ENCODE results near the gene ATP10D.

ATP10D gene

GRCh38 chr4:47463235-47463956, 21.7 kb upstream of the ATP10D start, which contains the start of gene COMMD8:
COMMD8 (minus strand) TSS chr4:47463702; CDS start chr4:47463651, 51 bp downstream.
- DNase-seq (ENCODE audit: extremely low spot score), result peak; percentile 90
- ChIA-PET CTCF (interaction anchor here (0.6 to 1.2 kb wide), 2 partner anchors 33 to 104 kb away, joined by 3 to 5 read pairs; no protein-coding TSS in a partner anchor), POLR2A (interaction anchor here (1.0 to 1.5 kb wide), 6 partner anchors 9 to 39 kb away, joined by 3 to 16 read pairs (median 6); partner anchors contain the start of gene ATP10D)
- TF ChIP-seq FOXK2 (IDR thresholded peaks at IDR 0.05) (no peak), L3MBTL2 (conservative IDR thresholded peaks at IDR 0.05) (peak; percentile 62)

GRCh38 chr4:47465004-47465403, 20.1 kb upstream of the ATP10D start:
- TF ChIP-seq CTBP1 (IDR thresholded peaks at IDR 0.05; ENCODE audit: borderline replicate concordance) (no peak), HDGF (IDR thresholded peaks at IDR 0.05; ENCODE audit: borderline replicate concordance) (no peak), FOXA1 (IDR thresholded peaks at IDR 0.05) (no peak), PKNOX1 (IDR thresholded peaks at IDR 0.05) (no peak), NFRKB (IDR thresholded peaks at IDR 0.05) (no peak), FOXK2 (IDR thresholded peaks at IDR 0.05) (no peak), ZNF384 (IDR thresholded peaks at IDR 0.05) (no peak)
- DNase-seq (ENCODE audit: extremely low spot score), result no peak
- CTCF ChIA-PET, result interaction anchor here (0.7 kb wide), 1 partner anchor 55 kb away, joined by 3 read pairs; no protein-coding TSS in a partner anchor
- POLR2A ChIA-PET, result no interaction called here

GRCh38 chr4:47466056-47466785, 18.9 kb upstream of the ATP10D start:
- POLR2A ChIA-PET, result no interaction called here
- DNase-seq (ENCODE audit: extremely low spot score), result no peak
- TF ChIP-seq L3MBTL2 (conservative IDR thresholded peaks at IDR 0.05) (no peak), FOXA1 (IDR thresholded peaks at IDR 0.05) (no peak), BHLHE40 (IDR thresholded peaks at IDR 0.05; ENCODE audit: borderline replicate concordance) (no peak), LEF1 (IDR thresholded peaks at IDR 0.05; ENCODE audit: borderline replicate concordance) (no peak), SUZ12 (IDR thresholded peaks at IDR 0.05) (no peak), TARDBP (IDR thresholded peaks at IDR 0.05) (no peak), PKNOX1 (IDR thresholded peaks at IDR 0.05) (no peak), NFRKB (IDR thresholded peaks at IDR 0.05) (no peak), SP1 (IDR thresholded peaks at IDR 0.05) (no peak), FOXK2 (IDR thresholded peaks at IDR 0.05) (no peak), ZNF384 (IDR thresholded peaks at IDR 0.05) (no peak), FOXM1 (IDR thresholded peaks at IDR 0.05; ENCODE audit: borderline replicate concordance) (no peak), HDGF (IDR thresholded peaks at IDR 0.05; ENCODE audit: borderline replicate concordance) (no peak), ELF4 (IDR thresholded peaks at IDR 0.05) (no peak), ARNT (IDR thresholded peaks at IDR 0.05) (no peak), CTBP1 (IDR thresholded peaks at IDR 0.05; ENCODE audit: borderline replicate concordance) (no peak)
- CTCF ChIA-PET, result no interaction called here

GRCh38 chr4:47468706-47469365, 16.2 kb upstream of the ATP10D start:
- POLR2A ChIA-PET, result no interaction called here

GRCh38 chr4:47469951-47470350, 15.1 kb upstream of the ATP10D start:
- ChIA-PET CTCF (no interaction called here), POLR2A (no interaction called here)
- no peak for TF ChIP-seq ZNF384 (IDR thresholded peaks at IDR 0.05)
- TF ChIP-seq ELF4 (IDR thresholded peaks at IDR 0.05), result no peak
- TF ChIP-seq HDGF (IDR thresholded peaks at IDR 0.05; ENCODE audit: borderline replicate concordance), result no peak
- no peak for TF ChIP-seq TARDBP (IDR thresholded peaks at IDR 0.05)
- no peak for TF ChIP-seq LEF1 (IDR thresholded peaks at IDR 0.05; ENCODE audit: borderline replicate concordance)
- no peak for TF ChIP-seq ARNT (IDR thresholded peaks at IDR 0.05)
- TF ChIP-seq L3MBTL2 (conservative IDR thresholded peaks at IDR 0.05), result no peak
- no peak for DNase-seq (ENCODE audit: extremely low spot score)

More at GRCh38 chr4:47468706-47469365, 16.2 kb upstream of the ATP10D start:
- TF ChIP-seq FOXA1 (IDR thresholded peaks at IDR 0.05), result no peak
- no peak for TF ChIP-seq FOXM1 (IDR thresholded peaks at IDR 0.05; ENCODE audit: borderline replicate concordance)
- TF ChIP-seq BHLHE40 (IDR thresholded peaks at IDR 0.05; ENCODE audit: borderline replicate concordance), result no peak
- TF ChIP-seq CTBP1 (IDR thresholded peaks at IDR 0.05; ENCODE audit: borderline replicate concordance), result no peak
- no peak for TF ChIP-seq HDGF (IDR thresholded peaks at IDR 0.05; ENCODE audit: borderline replicate concordance)
- no peak for TF ChIP-seq ARNT (IDR thresholded peaks at IDR 0.05)
- no peak for TF ChIP-seq ZNF384 (IDR thresholded peaks at IDR 0.05)
- no peak for TF ChIP-seq LEF1 (IDR thresholded peaks at IDR 0.05; ENCODE audit: borderline replicate concordance)
- no peak for TF ChIP-seq FOXK2 (IDR thresholded peaks at IDR 0.05)
- TF ChIP-seq L3MBTL2 (conservative IDR thresholded peaks at IDR 0.05), result no peak
- TF ChIP-seq ELF4 (IDR thresholded peaks at IDR 0.05), result no peak
- no peak for TF ChIP-seq PKNOX1 (IDR thresholded peaks at IDR 0.05)
- TF ChIP-seq TARDBP (IDR thresholded peaks at IDR 0.05), result no peak
- TF ChIP-seq SP1 (IDR thresholded peaks at IDR 0.05), result no peak
- TF ChIP-seq NFRKB (IDR thresholded peaks at IDR 0.05), result no peak
- no peak for DNase-seq (ENCODE audit: extremely low spot score)
- CTCF ChIA-PET, result no interaction called here
